DND-41 (cell line): ENCODE results near the gene TEX9.

Source experiments
- EZH2 ChIP-seq: IDR thresholded peaks from 3 replicates; pipeline ENCODE4 v1.6.1; 2012; ENCODE audit warnings: borderline replicate concordance, low read depth, mild to moderate bottlenecking, moderate library complexity, low read length, inconsistent platforms; ENCODE audit not compliant: severe bottlenecking
- TF ChIP-seq, protein P1 (sequence below): IDR thresholded peaks from 2 replicates; pipeline ENCODE4 v1.5.1; 2012; ENCODE audit warnings: borderline replicate concordance, low read length, moderate library complexity, mild to moderate bottlenecking; ENCODE audit not compliant: poor library complexity, severe bottlenecking; ENCODE audit errors: extremely low read depth

DNA sequence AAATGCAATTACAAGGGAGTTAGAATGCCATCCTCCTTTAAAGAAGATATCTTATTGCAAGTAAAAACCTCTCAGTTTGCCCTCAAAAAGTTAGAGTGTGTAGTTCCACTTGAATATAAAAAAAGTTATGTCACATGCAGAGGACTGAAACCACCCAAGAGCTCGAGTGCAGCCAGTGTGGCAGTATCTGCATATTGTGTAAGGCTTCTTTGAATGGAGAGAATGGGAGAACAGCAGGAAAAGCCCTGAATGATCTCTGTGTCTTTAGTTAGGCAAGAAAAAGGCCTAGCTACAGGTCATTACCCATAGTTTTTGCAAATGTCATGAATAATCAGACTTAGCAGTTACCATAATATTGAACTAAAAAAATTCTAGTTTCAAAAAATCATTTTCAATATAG, 13.9 kb upstream of the TEX9 start:
- TF ChIP-seq, protein P1, sequence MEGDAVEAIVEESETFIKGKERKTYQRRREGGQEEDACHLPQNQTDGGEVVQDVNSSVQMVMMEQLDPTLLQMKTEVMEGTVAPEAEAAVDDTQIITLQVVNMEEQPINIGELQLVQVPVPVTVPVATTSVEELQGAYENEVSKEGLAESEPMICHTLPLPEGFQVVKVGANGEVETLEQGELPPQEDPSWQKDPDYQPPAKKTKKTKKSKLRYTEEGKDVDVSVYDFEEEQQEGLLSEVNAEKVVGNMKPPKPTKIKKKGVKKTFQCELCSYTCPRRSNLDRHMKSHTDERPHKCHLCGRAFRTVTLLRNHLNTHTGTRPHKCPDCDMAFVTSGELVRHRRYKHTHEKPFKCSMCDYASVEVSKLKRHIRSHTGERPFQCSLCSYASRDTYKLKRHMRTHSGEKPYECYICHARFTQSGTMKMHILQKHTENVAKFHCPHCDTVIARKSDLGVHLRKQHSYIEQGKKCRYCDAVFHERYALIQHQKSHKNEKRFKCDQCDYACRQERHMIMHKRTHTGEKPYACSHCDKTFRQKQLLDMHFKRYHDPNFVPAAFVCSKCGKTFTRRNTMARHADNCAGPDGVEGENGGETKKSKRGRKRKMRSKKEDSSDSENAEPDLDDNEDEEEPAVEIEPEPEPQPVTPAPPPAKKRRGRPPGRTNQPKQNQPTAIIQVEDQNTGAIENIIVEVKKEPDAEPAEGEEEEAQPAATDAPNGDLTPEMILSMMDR = no peak
- no peak for TF ChIP-seq EZH2
